ENCODE measurements around the gene RAB13.

RAB13 gene

GRCh38 chr1:153934746-153935145 is 51.4 kb downstream of the RAB13 start:
- no peak for DNase-seq

- no peak for DNase-seq
Measured at GRCh38 chr1:153933955-153934354, 52.2 kb downstream of the RAB13 start.

GRCh38 chr1:153933430-153933829 is 52.7 kb downstream of the RAB13 start:
- DNase-seq = no peak

GRCh38 chr1:153932156-153933131 is 53.7 kb downstream of the RAB13 start:
- DNase-seq = no peak
